GM23338 (cell line): ENCODE data around the gene GPD1L. TPM values are rescaled to one million over a fixed set of nuclear protein-coding genes. Genes with fewer than 3 reads are reported as not detected.

Experiments used
- ATAC-seq: fragments of 200-7000 bp; cut with Tn5 transposase; 3 replicates; pipeline ENCODE4 v1.9.1; 2020
- DNase-seq: peaks from one replicate; pipeline ENCODE4 v3.0.0-alpha.2; 2015; ENCODE audit warnings: low spot score
- H2AFZ ChIP-seq: fragments of 200-600 bp; sonication (generic); 2 replicates; pipeline ENCODE4 v1.8.0; 2016; ENCODE audit warnings: antibody characterized with exemption, mild to moderate bottlenecking, moderate library complexity
- H3F3A ChIP-seq: fragments of 200-600 bp; sonication (generic); replicated peaks from 2 replicates; pipeline ENCODE4 v1.8.0; 2017; ENCODE audit warnings: antibody characterized with exemption, mixed run types, low read depth
- H3K27ac ChIP-seq: fragments of 200-600 bp; sonication (generic); 2 replicates; pipeline ENCODE4 v1.6.1; 2016; ENCODE audit warnings: low read depth
- H3K27me3 ChIP-seq: fragments of 200-600 bp; sonication (generic); 2 replicates; pipeline ENCODE4 v1.8.0; 2016; ENCODE audit warnings: mild to moderate bottlenecking, mixed run types, moderate library complexity; ENCODE audit not compliant: insufficient read depth
- H3K36me3 ChIP-seq: fragments of 200-600 bp; sonication (generic); 2 replicates; pipeline ENCODE4 v1.8.0; 2016; ENCODE audit warnings: mild to moderate bottlenecking; ENCODE audit not compliant: insufficient read depth
- H3K4me1 ChIP-seq: fragments of 200-600 bp; sonication (generic); 2 replicates; pipeline ENCODE4 v1.8.0; 2016; ENCODE audit warnings: mild to moderate bottlenecking, moderate library complexity; ENCODE audit not compliant: insufficient read depth
- H3K4me2 ChIP-seq: fragments of 200-600 bp; sonication (generic); 2 replicates; pipeline ENCODE4 v1.7.1; 2017; ENCODE audit warnings: mixed run types
- H3K4me3 ChIP-seq: fragments of 200-600 bp; sonication (generic); 2 replicates; pipeline ENCODE4 v1.6.1; 2016; ENCODE audit warnings: mixed run types
- H3K79me2 ChIP-seq: fragments of 200-600 bp; sonication (generic); replicated peaks from 2 replicates; pipeline ENCODE4 v1.8.0; 2017; ENCODE audit warnings: mild to moderate bottlenecking; ENCODE audit not compliant: insufficient read depth
- H3K9me2 ChIP-seq: fragments of 200-600 bp; sonication (generic); 2 replicates; pipeline ENCODE4 v1.8.0; 2017; ENCODE audit not compliant: insufficient read depth
- H4K20me1 ChIP-seq: fragments of 200-600 bp; sonication (generic); replicated peaks from 2 replicates; pipeline ENCODE4 v1.8.0; 2017; ENCODE audit warnings: mild to moderate bottlenecking; ENCODE audit not compliant: insufficient read depth
- H3K27ac Mint-ChIP-seq: 2 replicates; pipeline ENCODE4 v1.8.0; 2020; ENCODE audit warnings: inconsistent platforms, mild to moderate bottlenecking, moderate library complexity, mixed read lengths
- H3K27me3 Mint-ChIP-seq: 3 replicates; pipeline ENCODE4 v1.8.0; 2022; ENCODE audit warnings: low read depth, mild to moderate bottlenecking, moderate library complexity, mixed read lengths, inconsistent platforms; ENCODE audit not compliant: insufficient read depth, poor library complexity
- H3K36me3 Mint-ChIP-seq: 3 replicates; pipeline ENCODE4 v1.8.0; 2021; ENCODE audit warnings: low read depth, mild to moderate bottlenecking, inconsistent platforms, moderate library complexity, mixed read lengths
- H3K4me1 Mint-ChIP-seq: 3 replicates; pipeline ENCODE4 v1.8.0; 2020; ENCODE audit warnings: mild to moderate bottlenecking, inconsistent platforms, mixed read lengths
- H3K4me3 Mint-ChIP-seq: 3 replicates; pipeline ENCODE4 v1.8.0; 2021; ENCODE audit warnings: moderate library complexity, mild to moderate bottlenecking, inconsistent platforms, mixed read lengths
- H3K9me3 Mint-ChIP-seq: 3 replicates; pipeline ENCODE4 v1.8.0; 2020; ENCODE audit warnings: moderate library complexity, mild to moderate bottlenecking, inconsistent platforms, mixed read lengths
- EZH2 ChIP-seq: fragments of 200-600 bp; sonication (generic); IDR thresholded peaks from one replicate; pipeline ENCODE4 v1.8.0; 2017; ENCODE audit warnings: antibody characterized with exemption, mild to moderate bottlenecking, low read depth; ENCODE audit not compliant: unreplicated experiment
- JUNB ChIP-seq: IDR thresholded peaks from one replicate; pipeline ENCODE4 v1.6.1; 2016; ENCODE audit warnings: antibody characterized with exemption; ENCODE audit not compliant: unreplicated experiment
- POLR2AphosphoS5 ChIP-seq: IDR thresholded peaks from 2 replicates; pipeline ENCODE4 v1.6.1; 2016; ENCODE audit warnings: antibody characterized with exemption, low read depth
- REST ChIP-seq: IDR thresholded peaks from one replicate; pipeline ENCODE4 v1.6.1; 2018; ENCODE audit warnings: antibody characterized with exemption; ENCODE audit not compliant: unreplicated experiment
- STAT1 ChIP-seq: IDR thresholded peaks from one replicate; pipeline ENCODE4 v1.6.1; 2016; ENCODE audit warnings: antibody characterized with exemption; ENCODE audit not compliant: unreplicated experiment
- ZNF114 ChIP-seq: fragments of 250-450 bp; sonication (Bioruptor Pico); IDR thresholded peaks from 2 replicates; pipeline ENCODE4 v1.5.0; 2020; ENCODE audit warnings: mild to moderate bottlenecking, moderate library complexity
- ZNF331 ChIP-seq: fragments of 250-450 bp; sonication (Bioruptor Pico); IDR thresholded peaks from 2 replicates; pipeline ENCODE4 v1.5.0; 2020; ENCODE audit warnings: low read depth, mild to moderate bottlenecking, moderate library complexity
- ZNF462 ChIP-seq: fragments of 250-450 bp; sonication (Bioruptor Pico); IDR thresholded peaks from 2 replicates; pipeline ENCODE4 v1.5.0; 2020; ENCODE audit warnings: mild to moderate bottlenecking, moderate library complexity
- polyA plus RNA-seq: library from polyadenylated mRNA; unstranded; fragments of >200 nt; fragmentation: Nextera tagmentation; extraction: Ambion mirVana; gene quantifications from 2 replicates; pipeline ENCODE4 v1.2.1, GENCODE V29; 2016
- total RNA-seq: library from RNA; depleted of rRNA; stranded (reverse); fragments of >200 nt; shearing (Covaris generic); gene quantifications from 2 replicates; pipeline ENCODE4 v1.2.3, GENCODE V29; 2014

The GPD1L gene
- total and polyA plus RNA-seq, 2 experiments from 2014 or later, result 2.0 to 6.4 TPM

- TF ChIP-seq REST (no peak), ZNF462 (no peak), ZNF331 (CRISPR knock-in tag) (no peak), POLR2AphosphoS5 (no peak), ZNF114 (no peak)
These were observed 43.4 kb upstream of the GPD1L start (continued) for GRCh38 chr3:32062950-32063582.

- no peaks in the 10 kb centered on the region for H3K4me1 ChIP-seq
- Mint-ChIP-seq H3K27me3 (peaks cover 2% of the 10 kb centered on the region), H3K9me3 (peaks cover 18% of the 10 kb centered on the region), H3K27ac (no peak overlapping the region), H3K4me1 (no peaks in the 10 kb centered on the region), H3K4me3 (no peak overlapping the region), H3K36me3 (peaks cover 16% of the 10 kb centered on the region)
- no peak for DNase-seq
- no peak overlapping the region for H3K27ac ChIP-seq
- 0 out of 2 replicates have a peak, but pooled peaks cover 3% of the 10 kb centered on the region for H3K9me2 ChIP-seq
- no peaks in the 10 kb centered on the region for H3K27me3 ChIP-seq
- no peak overlapping the region for H2AFZ ChIP-seq
- no peaks in the 10 kb centered on the region for H3K36me3 ChIP-seq
- H3K4me2 ChIP-seq, result no peak overlapping the region
- H3K79me2 ChIP-seq, result no peaks in the 10 kb centered on the region
- ATAC-seq, result no peak
- no peak overlapping the region for H3K4me3 ChIP-seq
- no peaks in the 10 kb centered on the region for H4K20me1 ChIP-seq
- H3F3A ChIP-seq, result no peaks in the 10 kb centered on the region
- TF ChIP-seq ZNF114 (no peak), EZH2 (no peak), REST (no peak), JUNB (no peak), STAT1 (no peak), POLR2AphosphoS5 (no peak), ZNF331 (CRISPR knock-in tag) (no peak)
These were observed 39.7 kb upstream of the GPD1L start for GRCh38 chr3:32066686-32067085.
